Keratinocyte (primary cell): ENCODE results near the gene TPI1.

Experiments used
- CTCF ChIP-seq, 3 experiments: IDR thresholded peaks in 1 of 3; conservative IDR thresholded peaks in 1 of 3; optimal IDR thresholded peaks in 1 of 3; 2 replicates in 2 of 3; 3 replicates in 1 of 3; pipeline versions ENCODE3 to v1.5.1; 2011; ENCODE audit warnings: low read length in 3 of 3, mild to moderate bottlenecking in 3 of 3, moderate library complexity in 2 of 3, control low read depth in 1 of 3, inconsistent platforms in 1 of 3; ENCODE audit not compliant: insufficient read depth in 2 of 3; ENCODE audit errors: extremely low read depth in 1 of 3
- EZH2 ChIP-seq: IDR thresholded peaks from one replicate; pipeline ENCODE4 v1.6.1; 2012; ENCODE audit warnings: inconsistent platforms, mild to moderate bottlenecking, low read length, moderate library complexity

GRCh38 chr12:6833189-6833890, 34.0 kb upstream of the TPI1 start:
- TF ChIP-seq CTCF (optimal IDR thresholded peaks at IDR 0.05 in 1 of 3, IDR thresholded peaks at IDR 0.05 in 1 of 3, conservative IDR thresholded peaks at IDR 0.05 in 1 of 3; ENCODE audit: extremely low read depth in 1 of 3, insufficient read depth in 2 of 3, low read length in 3 of 3) (no peak), EZH2 (no peak)
